GM12892 (cell line): ENCODE results near the gene ZFYVE28.

Experiments used
- POLR2A ChIP-seq: IDR thresholded peaks from 2 replicates; pipeline ENCODE4 v1.6.1; 2011; ENCODE audit warnings: low read depth, low read length, control low read depth
- POLR2AphosphoS5 ChIP-seq: IDR thresholded peaks from 2 replicates; pipeline ENCODE4 v1.6.1; 2011; ENCODE audit warnings: low read depth, low read length, control low read depth

DNA sequence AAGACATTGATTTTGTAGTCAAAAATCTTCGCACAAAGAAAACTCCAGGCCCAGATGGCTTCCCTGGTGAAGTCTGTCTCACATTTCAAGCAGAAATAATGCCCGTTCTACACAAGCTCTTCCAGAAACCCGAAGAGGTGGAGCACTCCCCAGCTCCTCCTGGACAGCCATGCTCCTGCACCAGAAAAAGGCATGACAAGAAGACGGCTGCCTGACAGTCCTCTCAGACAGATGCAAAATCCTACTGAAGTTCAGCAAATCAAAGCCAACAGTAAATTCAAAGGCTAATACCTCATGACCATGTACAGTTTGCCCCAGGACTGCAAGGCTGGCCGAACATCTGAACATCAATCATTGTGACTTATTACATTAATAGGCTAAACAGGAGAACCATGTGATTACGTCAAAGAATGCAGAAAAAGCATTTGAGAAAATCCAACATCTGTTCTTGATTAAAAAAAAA is 125.8 kb downstream of the ZFYVE28 start:
- TF ChIP-seq POLR2A (no peak), POLR2AphosphoS5 (no peak)
